B cell (primary cell): Measurements from ENCODE around the gene LCORL. TPM values are rescaled to one million over a fixed set of nuclear protein-coding genes. Genes with fewer than 3 reads are reported as not detected.

Experiments used
- ATAC-seq: fragments of 200-7000 bp; cut with Tn5 transposase; one replicate; pipeline ENCODE4 v1.10.0; 2021; ENCODE audit warnings: low read depth, mild to moderate bottlenecking, moderate number of reproducible peaks, moderate library complexity
- CTCF ChIA-PET: fragments of 350-600 bp; sonication (Branson Sonifier 250); formaldehyde crosslinking; loops from one replicate; lab custom pipeline; 2021; ENCODE audit warnings: antibody characterized with exemption, inconsistent platforms; lab: Charles Lee
- POLR2A ChIA-PET: fragments of 350-600 bp; sonication (Branson Sonifier 250); formaldehyde crosslinking; loops from one replicate; lab custom pipeline; 2021; ENCODE audit warnings: antibody characterized with exemption; lab: Charles Lee
- DNase-seq: peaks from one replicate; pipeline ENCODE4 v3.0.0; 2013
- H2AFZ ChIP-seq: 2 replicates; pipeline ENCODE4 v1.6.1; 2012; ENCODE audit warnings: mild to moderate bottlenecking, low read depth, low read length; ENCODE audit not compliant: insufficient read depth, poor library complexity, severe bottlenecking
- H3K27ac ChIP-seq, 2 donors: 1 replicate in 1 of 2; 2 replicates in 1 of 2; pipeline ENCODE4 v1.5.1; 2012 to 2013; ENCODE audit warnings: low read length in 2 of 2, mild to moderate bottlenecking in 2 of 2, moderate library complexity in 1 of 2
- H3K27me3 ChIP-seq, 4 experiments: fragments of 200-600 bp in 1 of 4; sonication (generic) in 1 of 4; replicated peaks in 1 of 4; 1 replicate in 2 of 4; 2 replicates in 2 of 4; pipeline versions ENCODE4 v1.6.1 to v1.7.0; 2013 to 2016; ENCODE audit warnings: low read length in 3 of 4, mild to moderate bottlenecking in 2 of 4, mixed read lengths in 1 of 4, moderate library complexity in 1 of 4; ENCODE audit not compliant: insufficient read depth in 4 of 4, control insufficient read depth in 3 of 4; ENCODE audit errors: control extremely low read depth in 1 of 4
- H3K36me3 ChIP-seq, 2 experiments: replicated peaks in 1 of 2; 1 replicate in 1 of 2; 2 replicates in 1 of 2; pipeline versions ENCODE4 v1.6.1 to v1.7.1; 2013; ENCODE audit warnings: low read length in 1 of 2; ENCODE audit not compliant: insufficient read depth in 2 of 2, control insufficient read depth in 1 of 2; ENCODE audit errors: control extremely low read depth in 1 of 2, extremely low read depth in 1 of 2
- H3K4me1 ChIP-seq, 2 donors: fragments of 200-600 bp in 1 of 2; sonication (generic) in 1 of 2; 1 replicate in 1 of 2; 2 replicates in 1 of 2; pipeline versions ENCODE4 v1.5.1 to v1.6.1; 2013 to 2017; ENCODE audit warnings: low read length in 2 of 2; ENCODE audit not compliant: control insufficient read depth in 2 of 2, insufficient read depth in 2 of 2
- H3K4me2 ChIP-seq: replicated peaks from 2 replicates; pipeline ENCODE3; 2012; ENCODE audit warnings: mild to moderate bottlenecking, low read depth, low read length; ENCODE audit not compliant: poor library complexity, severe bottlenecking
- H3K4me3 ChIP-seq, 5 experiments: fragments of 200-600 bp in 1 of 5; sonication (generic) in 1 of 5; 1 replicate in 3 of 5; 2 replicates in 2 of 5; pipeline versions ENCODE4 v1.5.1 to v1.7.0; 2011 to 2016; ENCODE audit warnings: low read length in 4 of 5, mild to moderate bottlenecking in 4 of 5, low read depth in 2 of 5, control low read depth in 1 of 5, moderate library complexity in 1 of 5; ENCODE audit not compliant: insufficient read depth in 1 of 5; ENCODE audit errors: control extremely low read depth in 1 of 5, extremely low read depth in 1 of 5
- H3K79me2 ChIP-seq: fragments of 200-600 bp; sonication (generic); one replicate; pipeline ENCODE4 v1.6.0; 2016; ENCODE audit warnings: low read length; ENCODE audit not compliant: control insufficient read depth, insufficient read depth
- H3K9ac ChIP-seq: fragments of 200-600 bp; sonication (generic); 2 replicates; pipeline ENCODE4 v1.6.1; 2017; ENCODE audit warnings: mild to moderate bottlenecking, low read length, moderate library complexity
- H3K9me3 ChIP-seq, 3 donors: one replicate each; pipeline versions ENCODE4 v1.6.1 to v1.7.1; 2013; ENCODE audit warnings: low read length in 2 of 3; ENCODE audit not compliant: control insufficient read depth in 2 of 3, insufficient read depth in 1 of 3; ENCODE audit errors: control extremely low read depth in 1 of 3
- H4K20me1 ChIP-seq: 2 replicates; pipeline ENCODE4 v1.6.0; 2012; ENCODE audit warnings: mild to moderate bottlenecking, low read length; ENCODE audit not compliant: insufficient read depth, control insufficient read depth, poor library complexity, severe bottlenecking
- H3K27ac Mint-ChIP-seq: one replicate; pipeline ENCODE4 v1.8.0; 2021; ENCODE audit warnings: mixed read lengths
- H3K27me3 Mint-ChIP-seq: one replicate; pipeline ENCODE4 v1.8.0; 2021; ENCODE audit warnings: mixed read lengths
- H3K4me1 Mint-ChIP-seq: one replicate; pipeline ENCODE4 v1.8.0; 2021; ENCODE audit warnings: mixed read lengths
- H3K4me3 Mint-ChIP-seq: one replicate; pipeline ENCODE4 v1.8.0; 2021; ENCODE audit warnings: mixed read lengths
- H3K9me3 Mint-ChIP-seq: one replicate; pipeline ENCODE4 v1.8.0; 2022; ENCODE audit warnings: mixed read lengths; ENCODE audit not compliant: insufficient read depth
- CTCF ChIP-seq: fragments of 200-600 bp; IDR thresholded peaks from one replicate; pipeline ENCODE4 v1.8.0; 2022; ENCODE audit warnings: antibody characterized with exemption, mild to moderate bottlenecking
- EZH2 ChIP-seq: IDR thresholded peaks from 2 replicates; pipeline ENCODE4 v1.6.1; 2012; ENCODE audit warnings: borderline replicate concordance, low read depth, mild to moderate bottlenecking, moderate library complexity, low read length; ENCODE audit not compliant: insufficient read depth, poor library complexity, severe bottlenecking
- WGBS: methylation state at CpG from one replicate; pipeline ENCODE4 v1.1.5; 2013; ENCODE audit warnings: missing lambda C conversion rate; ENCODE audit not compliant: insufficient coverage; 5-methylcytosine and 5-hydroxymethylcytosine counted together
- intact Hi-C: fragments of 100-400 bp; cut with micrococcal nuclease; formaldehyde crosslinking; loops from one replicate; pipeline ENCODE4 v1.10.0; 2022
- polyA plus RNA-seq: library from polyadenylated mRNA; depleted of rRNA; stranded (reverse); fragments of >200 nt; gene quantifications from 2 replicates; pipeline ENCODE4 v1.2.3, GENCODE V29; 2012
- total RNA-seq, 2 donors: library from RNA; stranded (reverse); fragments of 120-200 nt in 1 of 2; gene quantifications; 1 replicate in 1 of 2; 2 replicates in 1 of 2; pipeline versions ENCODE4 v1.2.3 to v1.2.4, GENCODE V29; 2013 to 2022

The LCORL gene
- total and polyA plus RNA-seq, 2 donors (not counting 1 experiment from before 2014, with no cell fraction given), result 1.2 to 31.3 TPM

- Histone ChIP-seq H3K27ac (no peak overlapping the region), H3K4me1 (peaks cover 8 to 10% of the 10 kb centered on the region in 2 donors), H3K27me3 (peaks cover 0 to 5% (median 0%) of the 10 kb centered on the region in 4 experiments), H3K4me2 (no peak overlapping the region), H3K9me3 (no peaks in the 10 kb centered on the region), H3K36me3 (no peaks in the 10 kb centered on the region), H2AFZ (no peak overlapping the region), H3K79me2 (peaks cover 5% of the 10 kb centered on the region), H3K4me3 (no peak overlapping the region), H3K9ac (no peak overlapping the region), H4K20me1 (peaks cover 3% of the 10 kb centered on the region)
- intact Hi-C loops, result no loop called here
- Mint-ChIP-seq H3K9me3 (no peaks in the 10 kb centered on the region), H3K27me3 (peaks cover 3% of the 10 kb centered on the region), H3K4me3 (no peak overlapping the region), H3K27ac (no peak overlapping the region), H3K4me1 (peaks cover 9% of the 10 kb centered on the region)
- no peak for ATAC-seq
- DNase-seq, result no peak
- TF ChIP-seq EZH2, result no peak
- TF ChIP-seq CTCF, result no peak
- CTCF ChIA-PET, result interaction anchor here (0.6 kb wide), 1 partner anchor 217 kb away, joined by 4 read pairs; no protein-coding TSS in a partner anchor
- 0% methylated on average over 1 of the region's 2 CpGs for WGBS
- POLR2A ChIA-PET, result no interaction called here
Observed at GRCh38 chr4:18025288-18025687, 3.7 kb upstream of the LCORL start.

GRCh38 chr4:18022572-18023050 lies 1.1 kb upstream of the LCORL start:
- intact Hi-C loops, result loop anchor here (1.0 to 5.0 kb wide), 5 partner anchors 34 to 1795 kb away; partner anchors contain the start of genes DCAF16, LAP3, NCAPG and TAPT1
- H3K27me3 Mint-ChIP-seq, result peaks cover 3% of the 10 kb centered on the region
- Histone ChIP-seq H2AFZ (peak overlapping the region; percentile 95), H4K20me1 (peaks cover 18% of the 10 kb centered on the region), H3K9ac (peak overlapping the region; percentile 92), H3K9me3 (no peaks in the 10 kb centered on the region), H3K36me3 (no peaks in the 10 kb centered on the region), H3K4me2 (peak overlapping the region; percentile 95), H3K79me2 (peaks cover 31% of the 10 kb centered on the region), H3K27ac (peak overlapping the region; percentile 86 to 88), H3K4me3 (peak overlapping the region; percentile 71 to 98 (median 85)), H3K27me3 (peaks cover 0 to 5% (median 0%) of the 10 kb centered on the region in 4 experiments), H3K4me1 (peaks cover 14 to 18% of the 10 kb centered on the region in 2 donors)
- DNase-seq, result no peak
- POLR2A ChIA-PET, result interaction anchor here (0.8 to 1.5 kb wide), 2 partner anchors 212 to 409 kb away, joined by 3 to 7 read pairs; partner anchors contain the start of genes DCAF16, MED28 and NCAPG
- peak overlapping the region; percentile 95 for H3K4me3 Mint-ChIP-seq
- no peak for ATAC-seq
- peak overlapping the region; percentile 98 for H3K27ac Mint-ChIP-seq
- H3K4me1 Mint-ChIP-seq, result peaks cover 21% of the 10 kb centered on the region
- no peaks in the 10 kb centered on the region for H3K9me3 Mint-ChIP-seq
- TF ChIP-seq EZH2 (no peak), CTCF (no peak)
- 0% methylated on average over 8 of the region's 20 CpGs for WGBS
- CTCF ChIA-PET, result interaction anchor here (0.7 to 1.6 kb wide), 2 partner anchors 206 to 474 kb away, joined by 3 to 4 read pairs; no protein-coding TSS in a partner anchor
